ENCODE data around the gene ICAM4. TPM values are rescaled to one million over a fixed set of nuclear protein-coding genes. Genes with fewer than 3 reads are reported as not detected.
"Not testable (repeated sequence)": the region's sequence is repeated elsewhere in the genome, so short reads cannot be mapped to it uniquely, and the experiment has no call there.

Gene ICAM4
- total RNA-seq, 6 experiments from 2014 or later, result 0.19 to 1.0 (median 0.74) TPM

DNA sequence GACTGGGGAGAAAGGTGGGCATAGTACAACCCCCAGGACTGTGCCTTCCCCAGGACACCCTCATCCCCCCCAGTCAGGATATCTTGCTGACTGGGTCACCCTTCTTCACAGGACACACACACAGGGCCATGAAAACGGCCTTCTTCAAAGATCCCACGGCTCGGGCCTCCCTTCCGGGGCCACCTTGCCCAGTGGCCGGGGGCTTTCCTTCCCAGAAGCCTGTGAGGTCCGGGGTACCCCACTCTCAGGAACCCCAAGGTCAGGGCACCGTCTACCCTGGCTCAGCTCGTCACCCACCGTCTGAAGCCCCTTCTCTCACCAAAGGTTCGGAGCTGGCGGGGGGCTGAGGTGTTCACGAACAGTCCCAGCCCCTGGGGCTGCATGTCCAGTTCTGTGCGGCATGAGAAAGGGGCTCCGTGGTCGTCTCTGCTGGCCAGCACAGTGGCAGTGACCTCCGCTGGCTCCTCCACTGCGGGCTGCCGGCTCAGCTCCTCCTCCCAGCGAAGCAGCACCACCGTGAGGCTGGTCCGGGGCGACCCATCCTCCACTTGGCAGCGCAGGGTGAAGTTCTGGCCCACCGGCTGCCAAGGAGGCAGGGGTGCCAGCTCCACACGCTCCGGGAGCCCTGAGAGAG, 48.7 kb downstream of the ICAM4 start:
- TF ChIP-seq, protein P1, sequence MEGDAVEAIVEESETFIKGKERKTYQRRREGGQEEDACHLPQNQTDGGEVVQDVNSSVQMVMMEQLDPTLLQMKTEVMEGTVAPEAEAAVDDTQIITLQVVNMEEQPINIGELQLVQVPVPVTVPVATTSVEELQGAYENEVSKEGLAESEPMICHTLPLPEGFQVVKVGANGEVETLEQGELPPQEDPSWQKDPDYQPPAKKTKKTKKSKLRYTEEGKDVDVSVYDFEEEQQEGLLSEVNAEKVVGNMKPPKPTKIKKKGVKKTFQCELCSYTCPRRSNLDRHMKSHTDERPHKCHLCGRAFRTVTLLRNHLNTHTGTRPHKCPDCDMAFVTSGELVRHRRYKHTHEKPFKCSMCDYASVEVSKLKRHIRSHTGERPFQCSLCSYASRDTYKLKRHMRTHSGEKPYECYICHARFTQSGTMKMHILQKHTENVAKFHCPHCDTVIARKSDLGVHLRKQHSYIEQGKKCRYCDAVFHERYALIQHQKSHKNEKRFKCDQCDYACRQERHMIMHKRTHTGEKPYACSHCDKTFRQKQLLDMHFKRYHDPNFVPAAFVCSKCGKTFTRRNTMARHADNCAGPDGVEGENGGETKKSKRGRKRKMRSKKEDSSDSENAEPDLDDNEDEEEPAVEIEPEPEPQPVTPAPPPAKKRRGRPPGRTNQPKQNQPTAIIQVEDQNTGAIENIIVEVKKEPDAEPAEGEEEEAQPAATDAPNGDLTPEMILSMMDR (IDR thresholded peaks at IDR 0.05), result no peak
- Mint-ChIP-seq H3K4me1 (ENCODE audit: low read depth) (peaks cover 17% of the 10 kb centered on the region), H3K9me3 (no peaks in the 10 kb centered on the region), H3K36me3 (ENCODE audit: low read depth) (peaks cover 9% of the 10 kb centered on the region; the same call in 1 of the 2 replicates), H3K27ac (peak overlapping the region; percentile 97; the same call in 1 of the 2 replicates), H3K4me3 (no peak overlapping the region), H3K27me3 (ENCODE audit: insufficient read depth) (peaks cover 6% of the 10 kb centered on the region)
- no peak for DNase-seq

DNA sequence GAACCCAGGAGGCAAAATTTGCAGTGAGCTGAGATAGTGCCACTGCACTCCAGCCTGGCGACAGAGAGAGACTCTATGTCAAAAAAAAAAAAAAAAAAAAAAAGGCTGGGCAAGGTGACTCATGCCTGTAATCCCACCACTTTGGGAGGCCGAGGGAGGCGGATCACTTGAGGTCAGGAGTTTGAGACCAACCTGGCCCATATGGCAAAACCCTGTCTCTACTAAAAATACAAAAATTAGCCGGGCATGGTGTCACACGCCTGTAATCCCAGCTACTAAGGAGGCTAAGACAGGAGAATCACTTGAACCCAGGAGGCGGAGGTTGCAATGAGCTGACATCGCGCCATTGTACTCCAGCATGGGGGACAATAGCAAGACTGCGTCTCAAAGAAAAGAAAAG, 50.0 kb downstream of the ICAM4 start:
- not testable (repeated sequence) for H3K27me3 Mint-ChIP-seq (ENCODE audit: insufficient read depth); H3K27ac Mint-ChIP-seq; H3K36me3 Mint-ChIP-seq (ENCODE audit: low read depth); H3K9me3 Mint-ChIP-seq; H3K4me3 Mint-ChIP-seq; DNase-seq
- H3K4me1 Mint-ChIP-seq (ENCODE audit: low read depth), result peaks cover 17% of the 10 kb centered on the region

Other genes with a start within 250 kb of the ICAM4 start
- 10 to 100 TPM; 16.9 to 26.2 (median 21.1) TPM for gene SHFL, start 200.6 kb upstream of the ICAM4 start, total RNA-seq (2021; fragmentation: NEBNext Ultra II Directional; extraction: Animal tissue kit (Norgen Biotek cat#: 25700))
- gene ANGPTL6, start 184.3 kb upstream of the ICAM4 start, total RNA-seq (2021; fragmentation: NEBNext Ultra II Directional; extraction: Animal tissue kit (Norgen Biotek cat#: 25700)), result under 1 TPM in 2 of 6 experiments, not detected in 4; 0.09 to 0.15 TPM
- 10 to 100 TPM; 36.4 to 42.2 (median 41.0) TPM for gene PPAN, start 180.6 kb upstream of the ICAM4 start, total RNA-seq (2021; fragmentation: NEBNext Ultra II Directional; extraction: Animal tissue kit (Norgen Biotek cat#: 25700))
- gene P2RY11, start 175.3 kb upstream of the ICAM4 start, total RNA-seq (2021; fragmentation: NEBNext Ultra II Directional; extraction: Animal tissue kit (Norgen Biotek cat#: 25700)), result 1 to 10 TPM; 4.5 to 9.9 (median 5.4) TPM
- gene EIF3G, start 167.1 kb upstream of the ICAM4 start, total RNA-seq (2021; fragmentation: NEBNext Ultra II Directional; extraction: Animal tissue kit (Norgen Biotek cat#: 25700)), result 100 to 1,000 TPM; 261 to 303 (median 279) TPM
- gene DNMT1, start 92.0 kb upstream of the ICAM4 start, total RNA-seq (2021; fragmentation: NEBNext Ultra II Directional; extraction: Animal tissue kit (Norgen Biotek cat#: 25700)), result 100 to 1,000 TPM in 5 of 6 experiments, 10 to 100 TPM in 1; 74.5 to 135 (median 125) TPM
- 10 to 100 TPM; 16.8 to 22.0 (median 20.5) TPM for gene S1PR2, start 55.6 kb upstream of the ICAM4 start, total RNA-seq (2021; fragmentation: NEBNext Ultra II Directional; extraction: Animal tissue kit (Norgen Biotek cat#: 25700))
- gene MRPL4, start 34.7 kb upstream of the ICAM4 start, total RNA-seq (2021; fragmentation: NEBNext Ultra II Directional; extraction: Animal tissue kit (Norgen Biotek cat#: 25700)), result 10 to 100 TPM; 69.5 to 83.0 (median 72.0) TPM
- 10 to 100 TPM in 1 of 6 experiments, 1 to 10 TPM in 5; 5.0 to 10.1 (median 8.5) TPM for gene ICAM1, start 15.8 kb upstream of the ICAM4 start, total RNA-seq (2021; fragmentation: NEBNext Ultra II Directional; extraction: Animal tissue kit (Norgen Biotek cat#: 25700))
- 10 to 100 TPM; 14.0 to 38.4 (median 14.4) TPM for gene ICAM5, start 3.0 kb downstream of the ICAM4 start, total RNA-seq (2021; fragmentation: NEBNext Ultra II Directional; extraction: Animal tissue kit (Norgen Biotek cat#: 25700))
- gene ZGLP1, start 22.9 kb downstream of the ICAM4 start, total RNA-seq (2021; fragmentation: NEBNext Ultra II Directional; extraction: Animal tissue kit (Norgen Biotek cat#: 25700)), result 1 to 10 TPM in 5 of 6 experiments, under 1 TPM in 1; 1.00 to 2.7 (median 2.1) TPM
- 10 to 100 TPM; 33.9 to 47.3 (median 38.5) TPM for gene FDX2, start 29.1 kb downstream of the ICAM4 start, total RNA-seq (2021; fragmentation: NEBNext Ultra II Directional; extraction: Animal tissue kit (Norgen Biotek cat#: 25700))
- 10 to 100 TPM; 52.1 to 58.3 (median 55.6) TPM for gene RAVER1, start 46.6 kb downstream of the ICAM4 start, total RNA-seq (2021; fragmentation: NEBNext Ultra II Directional; extraction: Animal tissue kit (Norgen Biotek cat#: 25700))
- 10 to 100 TPM; 14.7 to 17.7 (median 16.8) TPM for gene ICAM3, start 52.7 kb downstream of the ICAM4 start, total RNA-seq (2021; fragmentation: NEBNext Ultra II Directional; extraction: Animal tissue kit (Norgen Biotek cat#: 25700))
- 10 to 100 TPM; 67.9 to 82.3 (median 78.5) TPM for gene TYK2, start 93.6 kb downstream of the ICAM4 start, total RNA-seq (2021; fragmentation: NEBNext Ultra II Directional; extraction: Animal tissue kit (Norgen Biotek cat#: 25700))
- gene CDC37, start 116.6 kb downstream of the ICAM4 start, total RNA-seq (2021; fragmentation: NEBNext Ultra II Directional; extraction: Animal tissue kit (Norgen Biotek cat#: 25700)), result 100 to 1,000 TPM; 222 to 280 (median 250) TPM
- gene PDE4A, start 133.6 kb downstream of the ICAM4 start, total RNA-seq (2021; fragmentation: NEBNext Ultra II Directional; extraction: Animal tissue kit (Norgen Biotek cat#: 25700)), result 10 to 100 TPM; 10.1 to 18.9 (median 10.8) TPM
- gene KEAP1, start 216.4 kb downstream of the ICAM4 start, total RNA-seq (2021; fragmentation: NEBNext Ultra II Directional; extraction: Animal tissue kit (Norgen Biotek cat#: 25700)), result 10 to 100 TPM; 58.9 to 77.1 (median 67.2) TPM
- 1 to 10 TPM; 1.9 to 2.6 (median 2.4) TPM for gene S1PR5, start 230.5 kb downstream of the ICAM4 start, total RNA-seq (2021; fragmentation: NEBNext Ultra II Directional; extraction: Animal tissue kit (Norgen Biotek cat#: 25700))